ENCODE data around the gene INPP4A.

INPP4A gene

DNA sequence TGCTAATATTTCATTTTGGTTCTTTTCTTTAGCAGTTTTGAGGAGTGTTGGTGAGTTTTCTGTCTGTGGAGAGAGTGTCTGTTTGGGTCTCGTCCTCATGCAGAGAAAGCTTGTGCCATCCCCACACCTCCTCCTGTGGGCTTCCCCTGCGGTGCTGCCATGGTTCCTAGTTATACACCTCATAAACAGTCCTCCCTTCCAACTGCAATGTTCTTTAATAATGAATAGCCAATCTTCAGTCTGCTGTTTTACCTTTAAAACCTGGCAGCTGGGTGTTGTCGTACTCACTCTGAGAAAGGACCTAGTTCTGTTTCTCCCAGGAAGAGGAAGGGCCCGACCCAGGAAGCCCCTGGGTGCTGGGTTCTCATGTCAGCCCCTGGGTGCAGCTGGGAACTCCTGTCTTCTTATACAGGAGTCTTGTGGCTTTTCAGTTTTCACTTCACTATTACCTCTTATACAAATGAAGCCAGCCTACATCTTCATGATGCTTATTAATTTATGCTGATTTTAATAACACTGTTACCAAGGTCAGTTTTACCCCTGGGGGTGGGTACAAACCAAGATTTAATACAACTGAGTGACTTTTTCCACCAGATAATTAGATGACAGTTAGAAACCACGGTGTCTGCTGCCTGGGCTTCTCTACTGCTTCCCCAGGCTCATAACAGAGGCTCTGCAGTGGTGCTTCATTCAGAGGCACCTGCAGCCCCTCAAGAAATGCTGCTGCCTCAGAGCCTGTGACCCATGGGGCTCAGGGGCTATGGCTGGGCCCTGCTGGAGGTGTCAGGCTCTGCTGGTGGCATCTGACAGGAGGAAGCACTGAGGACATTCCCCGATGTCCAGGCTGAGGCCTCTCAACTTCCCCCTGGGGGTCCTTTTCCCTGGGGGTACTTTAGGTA lies 104.5 kb downstream of the INPP4A start:
- DNase-seq: no peak

DNA sequence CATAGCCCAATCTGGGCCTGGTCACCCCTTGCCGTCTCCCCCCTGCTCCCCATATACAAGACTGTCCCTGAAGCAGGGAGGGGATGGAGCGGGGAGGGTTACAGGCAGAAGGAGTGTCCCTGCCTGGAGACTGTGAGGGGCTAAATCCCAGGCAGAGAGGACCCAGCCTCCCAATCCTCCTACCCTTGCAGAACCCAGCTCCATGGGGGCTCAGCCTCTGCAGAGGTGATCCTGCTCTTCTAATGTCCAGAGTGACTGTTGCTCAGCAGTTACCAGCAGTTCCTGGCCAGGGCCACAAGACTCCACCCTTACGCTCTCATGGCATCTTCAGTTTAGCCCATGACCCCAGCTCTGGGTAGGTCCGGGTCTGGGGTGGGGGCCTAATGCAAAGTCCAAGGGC lies 105.5 kb downstream of the INPP4A start:
- DNase-seq: no peak

DNA sequence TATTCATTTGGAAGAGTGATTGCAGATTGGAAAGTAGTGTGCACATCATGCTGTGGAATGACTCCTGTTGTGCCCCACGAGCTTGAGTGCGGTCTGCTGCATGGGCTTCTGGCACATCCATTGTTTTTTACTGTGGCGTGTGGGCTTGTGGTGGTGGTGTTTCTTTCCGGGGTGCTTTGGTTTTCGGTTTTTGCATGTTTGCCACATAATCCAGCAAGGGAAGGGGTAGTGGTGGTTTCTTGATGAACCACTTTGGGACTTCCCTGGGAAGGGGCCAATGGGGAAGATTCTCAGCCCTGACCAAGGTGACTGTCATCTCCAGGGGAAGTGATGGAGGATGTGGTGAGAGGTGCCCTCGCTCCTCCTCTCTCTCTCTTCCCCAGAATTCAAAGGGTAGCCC lies 106.7 kb downstream of the INPP4A start:
- DNase-seq: no peak

DNA sequence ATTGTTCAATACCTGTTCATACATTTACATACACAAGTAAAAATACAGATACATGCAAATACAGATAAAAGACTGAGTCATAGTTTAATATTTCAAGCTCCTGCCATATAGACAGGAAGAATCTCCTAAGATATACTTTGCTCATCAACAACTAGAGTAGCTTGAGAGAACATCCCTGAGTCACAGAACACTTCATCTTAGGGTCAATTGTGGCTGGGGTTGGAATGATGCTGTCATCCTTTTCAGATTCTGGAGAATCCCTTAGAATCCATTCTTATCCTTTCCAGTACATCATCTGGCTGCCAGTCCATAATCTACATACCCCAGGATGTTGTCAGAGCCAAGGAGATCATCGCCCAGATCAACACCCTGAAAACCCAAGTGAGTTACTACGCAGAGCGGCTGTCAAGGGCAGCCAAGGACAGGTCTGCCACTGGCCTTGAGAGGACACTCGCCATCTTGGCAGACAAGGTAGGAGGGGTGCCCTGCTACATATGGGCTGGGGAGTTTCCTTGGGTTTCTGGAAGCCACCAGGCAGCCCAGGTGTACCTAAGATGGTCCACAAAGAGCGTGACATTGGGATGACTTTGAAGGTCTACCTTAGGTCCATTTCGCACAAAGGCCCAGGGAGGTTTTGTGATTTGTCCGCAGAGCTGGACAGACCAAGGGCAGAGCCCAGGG lies 108.0 kb downstream of the INPP4A start:
- DNase-seq: no peak

DNA sequence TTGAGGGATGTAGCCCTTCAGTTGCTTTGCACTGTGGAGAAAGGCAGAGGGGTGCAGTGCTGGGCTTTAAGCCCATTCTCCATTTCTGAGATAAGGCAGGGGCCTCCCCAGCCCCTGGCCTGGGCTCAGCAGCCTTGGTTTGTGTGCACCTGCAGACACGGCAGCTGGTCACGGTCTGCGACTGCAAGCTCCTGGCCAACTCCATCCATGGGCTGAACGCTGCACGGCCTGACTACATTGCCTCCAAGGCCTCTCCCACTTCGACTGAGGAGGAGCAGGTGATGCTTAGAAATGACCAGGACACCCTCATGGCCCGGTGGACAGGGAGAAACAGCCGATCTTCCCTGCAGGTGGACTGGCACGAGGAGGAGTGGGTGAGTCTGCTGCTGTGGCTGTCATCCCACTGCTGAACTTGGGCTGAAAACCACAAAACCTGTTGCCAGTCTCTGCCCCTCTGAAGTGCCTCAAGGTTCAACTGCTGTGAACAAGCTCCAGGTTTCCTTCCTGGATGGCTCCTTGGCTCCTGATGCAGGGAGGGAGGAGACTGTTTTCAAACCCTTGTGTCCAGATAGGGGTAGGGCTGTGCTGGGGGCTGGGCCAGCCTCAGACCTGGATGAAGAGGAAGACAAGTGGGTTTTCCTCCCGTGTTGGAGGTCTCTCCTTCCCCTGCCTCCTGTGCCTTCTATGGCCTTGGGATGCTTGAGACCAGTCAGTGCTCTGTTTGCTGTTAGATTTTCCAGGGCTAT lies 109.6 kb downstream of the INPP4A start:
- DNase-seq: no peak

DNA sequence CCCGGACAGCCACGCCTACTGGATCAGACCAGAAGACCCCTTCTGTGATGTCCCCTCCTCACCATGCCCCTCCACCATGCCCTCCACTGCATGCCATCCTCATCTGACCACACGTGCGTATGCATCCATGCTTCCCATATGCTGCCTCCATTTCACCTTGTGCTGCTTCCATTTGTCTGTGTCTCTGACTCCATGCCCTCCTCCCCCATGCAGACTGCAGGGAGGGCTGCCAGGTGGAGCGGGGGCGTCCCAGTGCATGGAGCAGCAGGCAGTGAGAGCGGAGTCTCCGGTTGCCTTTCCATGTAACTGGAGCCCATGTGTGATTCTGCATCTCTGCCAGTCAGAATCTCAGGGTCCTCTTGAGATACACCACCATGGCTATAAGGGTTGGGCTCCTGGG lies 111.0 kb downstream of the INPP4A start:
- no peak for DNase-seq

DNA sequence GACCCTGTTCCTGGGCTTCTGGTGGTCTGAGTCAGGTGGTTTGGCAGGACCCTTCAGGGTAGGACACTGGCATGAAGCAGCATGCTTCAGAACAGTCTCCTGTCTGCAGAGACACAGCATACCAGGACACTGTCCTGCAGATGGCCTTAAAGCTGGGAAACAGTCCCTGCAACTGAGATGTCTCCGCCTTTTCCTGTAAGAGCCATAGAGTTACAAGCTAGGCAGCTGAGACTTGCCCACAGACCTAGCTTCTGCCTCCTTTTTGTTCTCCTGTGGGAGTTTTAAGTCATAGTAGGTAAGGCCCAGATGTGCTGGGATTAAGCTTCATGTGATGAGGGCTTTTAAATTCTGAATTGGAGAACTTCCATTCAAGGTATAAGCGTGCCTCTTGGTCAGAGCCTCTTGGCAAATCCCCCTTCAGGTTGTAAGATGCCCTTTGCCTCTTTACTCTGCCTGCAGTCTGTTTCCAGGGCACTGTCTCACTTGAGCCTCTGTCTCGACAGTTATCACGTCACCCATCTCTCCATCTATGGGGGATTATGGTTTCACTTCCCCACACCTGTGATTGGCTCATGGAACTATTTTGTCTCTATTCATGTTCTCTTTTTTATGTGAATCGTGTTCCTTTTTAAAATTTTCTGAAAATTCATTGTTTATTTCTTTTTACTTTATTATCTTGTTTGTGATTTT lies 111.8 kb downstream of the INPP4A start:
- no peak for DNase-seq

DNA sequence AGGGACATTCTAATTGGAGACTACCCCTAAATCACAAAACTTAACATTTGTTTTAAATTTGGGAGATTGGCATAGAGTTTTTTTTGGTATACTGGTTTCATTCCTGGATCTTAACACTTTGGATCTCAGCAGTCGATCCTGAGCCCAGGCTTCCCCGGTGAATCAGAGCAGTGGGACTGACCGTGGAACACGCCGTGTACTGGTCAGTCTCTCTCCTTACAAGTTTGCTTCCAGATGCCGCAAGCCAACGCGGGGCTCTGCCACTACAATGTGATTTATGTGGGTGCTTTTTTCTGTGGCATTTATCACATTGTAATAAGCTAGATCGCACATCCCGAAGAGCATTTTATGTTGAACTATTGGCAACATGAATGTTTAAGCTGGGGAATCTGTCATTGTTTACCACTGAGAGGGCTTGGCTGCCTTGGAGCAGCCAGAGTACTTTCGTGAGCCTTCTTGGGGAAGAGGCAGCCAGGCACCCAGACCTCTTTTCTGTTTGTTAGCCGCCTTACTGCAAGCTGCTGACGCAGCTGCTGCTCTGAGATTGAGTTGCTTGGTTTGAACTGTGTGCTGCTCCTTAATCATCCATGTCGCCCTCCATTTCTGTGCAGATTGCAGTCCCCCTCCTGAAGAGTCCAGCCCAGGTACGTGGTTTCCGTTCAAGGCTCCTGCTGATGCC lies 114.3 kb downstream of the INPP4A start:
- no peak for DNase-seq

DNA sequence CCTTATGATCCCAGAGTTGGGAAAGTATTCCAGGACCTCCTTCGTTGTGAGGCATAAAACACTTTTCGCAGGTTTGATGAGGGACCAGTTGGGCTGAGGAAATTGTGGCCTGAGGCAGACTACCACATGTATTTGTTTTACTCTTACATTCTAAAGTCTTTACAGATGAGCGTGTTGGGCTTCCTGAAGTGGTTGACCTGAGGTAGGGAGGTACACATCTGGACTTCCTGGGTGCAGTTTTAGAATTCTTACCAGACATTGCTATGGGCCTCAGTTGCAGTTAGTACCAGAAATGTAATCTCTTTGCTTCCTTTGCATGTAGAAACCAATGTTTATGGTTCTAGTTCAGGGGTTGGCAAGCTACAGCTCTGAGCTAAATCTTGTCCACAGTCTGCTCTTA lies 114.9 kb downstream of the INPP4A start:
- no peak for DNase-seq

DNA sequence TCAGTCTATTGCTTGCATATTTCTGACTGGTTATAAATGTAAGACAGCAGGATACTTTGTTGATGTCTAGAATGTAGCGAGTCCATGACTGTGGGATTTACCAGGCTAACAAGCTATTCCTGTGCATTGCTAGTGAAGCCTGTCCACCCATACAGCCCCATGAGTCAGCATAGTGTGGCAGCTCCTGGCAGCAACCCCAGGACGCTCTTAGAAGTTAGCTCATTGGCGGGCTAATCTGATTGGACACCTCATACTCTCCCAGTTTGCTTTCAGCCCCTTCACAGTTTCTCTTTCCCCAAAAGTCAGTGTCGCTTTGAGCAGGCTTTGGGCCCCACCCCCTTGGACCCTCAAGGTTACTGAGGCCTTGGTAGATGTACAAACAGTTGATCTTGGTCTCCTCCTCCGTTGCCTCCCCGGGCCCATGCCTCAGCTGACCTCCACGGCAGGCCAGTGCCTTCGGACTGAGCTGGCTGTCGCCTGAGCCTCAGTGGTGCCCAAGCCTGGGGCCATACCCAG lies 115.7 kb downstream of the INPP4A start:
- no peak for DNase-seq

DNA sequence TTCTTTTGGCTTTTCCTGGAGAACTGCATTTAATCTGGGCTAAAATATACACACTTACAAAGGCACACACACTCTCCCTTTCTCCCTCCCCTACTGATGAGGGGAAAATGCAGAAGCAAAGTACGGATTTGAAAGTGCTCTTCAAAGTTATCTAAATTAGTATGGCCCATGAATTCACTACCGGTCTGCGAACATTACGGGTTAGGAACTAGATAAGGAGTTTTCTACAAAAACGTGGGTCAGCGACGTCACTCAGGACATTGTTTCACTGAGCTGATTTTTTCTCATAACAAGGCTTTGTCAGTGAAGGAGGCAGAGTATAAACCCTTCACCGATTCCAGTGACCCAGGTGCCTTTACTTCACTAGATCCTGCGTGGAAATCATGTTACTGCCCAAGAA lies 116.4 kb downstream of the INPP4A start:
- DNase-seq: no peak

DNA sequence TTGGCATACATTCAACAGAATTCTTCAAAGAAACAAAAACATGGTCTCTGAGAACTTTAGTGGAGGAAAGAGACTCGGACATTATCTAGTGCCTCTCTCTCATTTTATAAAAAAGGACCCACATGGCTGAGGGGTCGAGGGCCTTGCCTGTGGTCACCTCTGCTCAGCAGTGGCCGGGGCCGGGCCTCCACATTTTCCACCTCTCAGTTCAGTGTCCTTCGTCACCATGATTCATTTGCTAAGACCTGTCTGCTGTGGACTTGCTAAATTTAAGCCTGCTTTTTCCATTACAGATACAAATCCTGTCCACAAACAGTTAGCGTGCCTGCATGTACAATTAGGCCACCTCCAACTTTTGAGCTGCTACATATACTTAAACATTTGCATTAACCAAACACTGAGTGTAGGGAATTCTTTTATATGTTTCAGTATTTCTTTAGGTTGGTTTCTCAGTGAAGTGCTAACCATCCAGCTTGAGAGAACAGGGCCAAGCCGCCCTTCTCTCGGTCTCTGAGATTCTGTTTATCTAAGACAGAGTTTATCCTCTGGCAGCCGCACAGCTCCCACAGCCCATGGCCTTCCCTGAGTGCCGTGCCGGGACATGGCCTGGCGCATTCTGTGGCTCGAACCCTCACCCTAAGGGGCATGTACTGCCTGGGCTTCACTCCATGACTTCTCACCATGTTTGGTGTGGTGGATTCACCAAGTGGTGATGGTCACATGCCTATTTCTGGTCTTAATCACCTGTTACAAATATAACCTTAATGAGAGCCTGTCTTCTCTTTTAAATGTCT lies 117.4 kb downstream of the INPP4A start:
- DNase-seq: no peak

DNA sequence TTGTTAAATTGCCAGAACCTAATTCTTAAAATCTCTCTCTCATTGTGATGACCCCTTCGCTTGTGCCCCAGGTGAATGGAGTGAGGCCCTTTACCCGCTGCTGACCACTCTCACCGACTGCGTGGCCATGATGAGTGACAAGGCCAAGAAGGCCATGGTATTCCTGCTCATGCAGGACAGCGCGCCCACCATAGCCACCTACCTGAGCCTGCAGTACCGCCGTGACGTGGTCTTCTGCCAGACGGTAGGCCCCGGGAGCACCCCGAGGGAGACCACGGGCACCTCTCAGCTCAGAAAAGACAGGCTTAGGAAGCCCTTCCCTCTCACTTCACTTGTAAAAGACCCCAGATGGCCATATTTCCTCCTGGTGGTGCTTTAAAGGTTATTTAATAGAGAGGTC lies 118.7 kb downstream of the INPP4A start:
- DNase-seq: no peak

DNA sequence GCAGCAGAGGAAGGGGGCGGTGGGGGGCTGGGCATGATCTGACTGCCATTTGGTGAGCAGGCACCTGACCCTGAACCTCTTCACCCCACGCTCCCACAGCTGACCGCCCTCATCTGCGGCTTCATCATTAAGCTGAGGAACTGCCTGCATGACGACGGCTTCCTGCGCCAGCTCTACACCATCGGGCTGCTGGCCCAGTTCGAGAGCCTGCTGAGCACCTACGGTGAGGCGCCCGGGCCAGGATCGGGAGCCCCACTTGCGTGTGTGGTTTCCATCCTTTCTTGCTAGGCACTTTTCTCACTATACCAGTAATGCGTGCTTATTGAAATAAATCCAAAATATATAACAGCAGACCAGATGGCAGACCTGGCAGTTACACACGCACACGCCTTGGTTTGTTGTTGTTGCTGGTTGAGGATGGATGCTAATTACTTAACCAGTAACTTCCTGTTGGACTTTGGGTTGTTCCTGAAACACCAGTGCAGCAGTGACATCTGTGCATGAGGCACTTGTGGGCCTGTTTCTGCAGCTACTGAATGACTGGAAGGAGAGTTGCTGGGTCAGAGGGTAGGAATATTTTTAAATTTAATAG lies 120.0 kb downstream of the INPP4A start:
- DNase-seq: no peak

DNA sequence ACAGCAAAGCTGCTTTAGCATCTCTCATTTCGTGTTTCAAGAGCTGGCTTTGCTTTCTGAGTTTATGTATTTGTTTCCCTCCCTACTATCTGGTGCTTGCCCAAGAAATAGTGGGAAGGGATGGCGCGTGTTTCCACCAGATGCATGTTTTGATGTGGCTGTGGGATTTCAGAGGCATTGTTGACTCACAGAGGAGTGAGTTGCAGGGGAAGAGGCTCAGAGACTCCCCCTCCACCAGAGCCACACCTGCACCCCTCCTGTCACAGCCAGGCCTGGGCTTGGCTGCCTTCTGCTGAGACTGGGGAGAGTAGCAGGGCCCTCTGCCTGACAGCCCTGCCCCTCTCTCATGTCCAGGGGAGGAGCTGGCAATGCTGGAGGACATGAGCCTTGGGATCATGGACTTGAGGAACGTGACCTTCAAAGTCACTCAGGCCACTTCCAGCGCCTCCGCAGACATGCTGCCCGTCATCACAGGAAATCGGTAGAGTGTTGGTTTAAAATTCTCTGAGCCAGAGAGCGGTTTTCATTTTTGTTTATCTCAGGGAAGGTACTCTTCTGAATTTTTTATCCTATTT lies 120.7 kb downstream of the INPP4A start:
- no peak for DNase-seq

DNA sequence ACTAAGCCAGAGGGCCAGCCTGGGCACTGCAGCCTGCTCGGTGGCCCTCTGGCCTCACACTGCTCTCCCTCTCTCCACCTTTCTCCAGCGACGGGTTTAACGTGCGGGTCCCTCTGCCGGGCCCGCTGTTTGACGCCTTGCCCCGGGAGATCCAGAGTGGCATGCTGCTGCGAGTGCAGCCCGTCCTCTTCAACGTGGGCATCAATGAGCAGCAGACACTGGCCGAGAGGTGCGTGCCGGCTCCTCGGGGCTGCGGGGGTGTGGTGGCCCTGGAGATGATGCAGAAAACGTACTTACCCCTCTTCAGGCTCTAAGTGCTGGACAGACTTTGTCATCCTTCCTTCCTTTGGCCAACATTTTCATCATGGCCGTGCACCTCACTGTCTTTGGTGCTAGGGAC lies 121.3 kb downstream of the INPP4A start:
- no peak for DNase-seq

DNA sequence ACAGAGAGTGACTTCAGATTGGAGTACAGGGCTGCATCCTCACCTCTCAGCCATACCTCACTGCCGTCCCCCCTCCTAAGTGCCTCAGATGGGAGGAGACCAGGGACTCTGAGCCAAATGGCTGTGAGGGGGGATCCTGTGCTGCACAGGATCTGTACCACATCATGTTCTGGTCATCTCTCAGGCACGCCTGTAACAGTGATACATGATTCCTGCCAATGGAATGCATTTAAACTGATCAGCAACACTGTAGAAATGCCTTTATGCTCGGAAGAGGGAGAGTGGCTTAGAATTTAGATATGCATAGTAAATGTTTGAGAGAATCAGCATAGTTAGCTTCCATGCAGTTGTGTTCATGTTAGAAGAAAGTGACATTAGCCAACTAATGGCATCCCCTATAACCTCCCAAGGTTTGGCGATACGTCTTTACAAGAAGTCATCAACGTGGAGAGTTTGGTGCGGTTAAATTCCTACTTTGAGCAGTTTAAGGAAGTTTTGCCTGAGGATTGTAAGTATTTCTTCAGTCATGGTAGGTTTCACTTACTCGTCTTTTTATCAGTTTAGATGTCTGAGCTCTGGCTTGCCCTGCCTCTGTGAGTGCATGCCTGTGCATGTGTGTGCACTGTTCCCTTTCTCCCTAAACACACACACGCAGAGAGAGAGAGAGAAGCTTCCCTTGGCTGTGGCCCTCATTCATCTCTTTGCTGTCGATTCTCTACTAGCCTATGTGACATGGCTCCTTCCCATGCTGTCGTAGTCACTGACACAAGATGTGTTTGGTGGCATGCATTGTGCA lies 123.7 kb downstream of the INPP4A start:
- DNase-seq: no peak

DNA sequence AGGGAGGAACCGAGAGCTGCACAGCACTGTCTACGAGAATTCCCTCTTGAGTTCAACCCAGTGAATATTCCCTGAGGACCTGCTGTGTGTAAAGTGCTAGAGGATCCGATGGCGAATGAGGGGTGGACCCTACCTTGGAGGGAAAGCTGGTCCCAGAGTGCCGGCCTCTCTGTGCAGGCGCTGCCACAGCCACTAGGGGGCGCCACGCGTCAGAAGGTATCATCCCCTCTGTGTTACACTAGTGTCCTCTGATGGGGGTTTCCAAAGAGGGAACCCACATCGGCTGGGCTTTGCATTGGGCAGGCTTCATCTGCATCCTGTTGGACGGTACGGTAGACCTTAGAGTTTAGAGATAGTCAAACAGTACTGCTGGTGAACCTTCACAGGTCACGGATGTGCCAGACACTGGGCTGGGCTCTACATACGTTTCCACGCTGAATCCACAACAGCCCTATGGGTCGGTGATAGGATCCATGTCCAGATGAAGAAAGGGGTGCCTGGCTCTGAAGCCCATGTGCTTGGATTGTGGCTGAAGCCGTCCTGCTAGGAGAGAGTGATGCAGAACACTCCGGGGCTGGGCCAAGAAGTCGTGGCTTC lies 124.6 kb downstream of the INPP4A start:
- peak; percentile 60 for DNase-seq

DNA sequence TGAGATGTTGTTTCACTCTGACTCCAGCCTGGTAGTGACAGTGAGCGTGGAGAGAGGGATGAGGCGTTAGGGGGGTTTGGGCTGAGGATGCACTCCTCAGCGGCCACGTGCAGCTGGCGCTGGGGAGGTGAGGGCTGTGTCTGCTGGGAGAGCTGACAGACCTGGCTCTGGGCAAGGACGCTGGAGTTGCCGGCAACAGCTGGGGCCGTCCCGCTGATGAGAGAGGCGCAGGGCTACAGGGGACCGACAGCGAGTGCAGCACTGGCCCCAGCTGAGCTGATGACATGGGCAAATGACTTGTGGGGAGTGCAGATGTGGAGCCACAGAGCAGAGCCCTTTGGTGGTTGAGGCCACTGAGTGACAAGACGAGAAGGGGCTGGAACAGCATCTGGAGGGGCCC lies 125.3 kb downstream of the INPP4A start:
- no peak for DNase-seq

All from activated CD4-positive, alpha-beta T cell treated with anti-CD3 and anti-CD28 coated beads for 1 hour (primary cell).